Esophagus muscularis mucosa (tissue), 3 donors: ENCODE measurements around the gene MASTL.

Experiments
- CTCF ChIP-seq, 3 experiments: fragments of 200-600 bp in 2 of 3; fragments of 450-650 bp in 1 of 3; sonication (generic) in 2 of 3; IDR thresholded peaks; one replicate each; pipeline ENCODE4 v1.5.1; 2017 to 2019; ENCODE audit warnings: antibody characterized with exemption in 3 of 3, mild to moderate bottlenecking in 2 of 3, moderate library complexity in 1 of 3
- POLR2A ChIP-seq: fragments of 450-650 bp; IDR thresholded peaks from one replicate; pipeline ENCODE4 v1.6.1; 2017; ENCODE audit warnings: antibody characterized with exemption, moderate library complexity, mild to moderate bottlenecking, low read depth
- POLR2AphosphoS5 ChIP-seq, 2 donors: sonication (generic); formaldehyde crosslinking; IDR thresholded peaks; one replicate each; pipeline ENCODE4 v1.6.1; 2017; ENCODE audit warnings: antibody characterized with exemption in 2 of 2

- TF ChIP-seq CTCF (IDR thresholded peaks at IDR 0.05) = no peak
- no peak for TF ChIP-seq POLR2AphosphoS5 (IDR thresholded peaks at IDR 0.05)
- no peak for TF ChIP-seq POLR2A
Measured at GRCh38 chr10:27108165-27108564, 47.0 kb upstream of the MASTL start.
